IMR-90 (cell line): ENCODE measurements around the gene NTM. TPM values are rescaled to one million over a fixed set of nuclear protein-coding genes. Genes with fewer than 3 reads are reported as not detected.

ENCODE experiments used
- ATAC-seq: fragments of 200-7000 bp; cut with Tn5 transposase; 2 replicates; pipeline ENCODE4 v1.9.1; 2020; ENCODE audit warnings: low read depth, mild to moderate bottlenecking, moderate library complexity
- BruUV-seq: library from RNA; stranded (reverse); fragments of 400-500 nt; replicated peaks from 2 replicates; lab custom pipeline; 2021; lab: Mats Ljungman, UMichigan
- CTCF ChIA-PET: fragments of 300-600 bp; formaldehyde crosslinking; extraction: SDS; loops from one replicate; lab custom pipeline; 2021; ENCODE audit warnings: antibody characterized with exemption; lab: Yijun Ruan, JAX
- POLR2A ChIA-PET: fragments of 300-600 bp; sonication (Branson Sonifier 250); formaldehyde crosslinking; loops from one replicate; lab custom pipeline; 2022; ENCODE audit warnings: antibody characterized with exemption; ENCODE audit not compliant: unreplicated experiment; lab: Charles Lee
- DNase-seq: peaks from one replicate; pipeline ENCODE4 v3.0.0; 2013
- H2AFZ ChIP-seq: replicated peaks from 2 replicates; pipeline ENCODE3; 2013; ENCODE audit warnings: low read length, mild to moderate bottlenecking; ENCODE audit not compliant: poor library complexity
- H2AK5ac ChIP-seq: 2 replicates; pipeline ENCODE4 v1.6.1; 2013; ENCODE audit warnings: low read depth, low read length, inconsistent platforms
- H2AK9ac ChIP-seq: replicated peaks from 2 replicates; pipeline ENCODE3; 2013; ENCODE audit warnings: mild to moderate bottlenecking, low read depth, low read length, moderate library complexity; ENCODE audit not compliant: poor library complexity
- H2BK120ac ChIP-seq: 2 replicates; pipeline ENCODE4 v1.6.1; 2013; ENCODE audit warnings: low read depth, low read length, inconsistent platforms
- H2BK15ac ChIP-seq: 3 replicates; pipeline ENCODE4 v1.6.1; 2013; ENCODE audit warnings: low read depth, low read length, inconsistent platforms
- H2BK20ac ChIP-seq: 2 replicates; pipeline ENCODE4 v1.6.1; 2013; ENCODE audit warnings: low read depth, mild to moderate bottlenecking, inconsistent platforms, low read length, moderate library complexity
- H2BK5ac ChIP-seq: 2 replicates; pipeline ENCODE4 v1.6.1; 2013; ENCODE audit warnings: mild to moderate bottlenecking, low read depth, low read length, inconsistent platforms; ENCODE audit not compliant: poor library complexity, severe bottlenecking
- H3K14ac ChIP-seq: replicated peaks from 2 replicates; pipeline ENCODE4 v1.6.1; 2013; ENCODE audit warnings: low read depth, low read length, inconsistent platforms
- H3K18ac ChIP-seq: 2 replicates; pipeline ENCODE4 v1.6.1; 2013; ENCODE audit warnings: low read depth, low read length, control low read depth
- H3K23ac ChIP-seq: 2 replicates; pipeline ENCODE4 v1.6.1; 2013; ENCODE audit warnings: low read depth, low read length, inconsistent platforms
- H3K27ac ChIP-seq: 2 replicates; pipeline ENCODE4 v1.5.1; 2013; ENCODE audit warnings: mild to moderate bottlenecking, control low read depth, low read length; ENCODE audit not compliant: insufficient read depth
- H3K27me3 ChIP-seq: 2 replicates; pipeline ENCODE4 v1.6.1; 2013; ENCODE audit warnings: low read length; ENCODE audit not compliant: control insufficient read depth, insufficient read depth
- H3K36me3 ChIP-seq: 2 replicates; pipeline ENCODE4 v1.6.1; 2013; ENCODE audit warnings: low read length, mixed read lengths; ENCODE audit not compliant: control insufficient read depth, insufficient read depth
- H3K4ac ChIP-seq: 2 replicates; pipeline ENCODE4 v1.6.1; 2013; ENCODE audit warnings: low read depth, low read length, inconsistent platforms
- H3K4me1 ChIP-seq: 2 replicates; pipeline ENCODE4 v1.6.1; 2013; ENCODE audit warnings: low read length, mixed read lengths; ENCODE audit not compliant: control insufficient read depth, insufficient read depth
- H3K4me2 ChIP-seq: 2 replicates; pipeline ENCODE4 v1.6.1; 2013; ENCODE audit warnings: low read depth, mild to moderate bottlenecking, control low read depth, low read length, moderate library complexity
- H3K4me3 ChIP-seq: 2 replicates; pipeline ENCODE4 v1.5.1; 2013; ENCODE audit warnings: low read depth, mild to moderate bottlenecking, control low read depth, low read length, moderate library complexity; ENCODE audit not compliant: insufficient read depth
- H3K56ac ChIP-seq: 2 replicates; pipeline ENCODE4 v1.6.1; 2013; ENCODE audit warnings: low read length, inconsistent platforms; ENCODE audit not compliant: insufficient read depth; ENCODE audit errors: extremely low read depth
- H3K79me1 ChIP-seq, 2 experiments: 2 replicates each; pipeline ENCODE4 v1.6.1; 2013; ENCODE audit warnings: low read length in 2 of 2, inconsistent platforms in 1 of 2, low read depth in 1 of 2
- H3K9ac ChIP-seq: 2 replicates; pipeline ENCODE4 v1.6.1; 2013; ENCODE audit warnings: low read depth, low read length, control low read depth
- H3K9me1 ChIP-seq: 2 replicates; pipeline ENCODE4 v1.6.1; 2013; ENCODE audit warnings: low read length, inconsistent platforms; ENCODE audit not compliant: insufficient read depth
- H3K9me3 ChIP-seq: 2 replicates; pipeline ENCODE4 v1.6.1; 2013; ENCODE audit warnings: low read length; ENCODE audit not compliant: control insufficient read depth, insufficient read depth
- H4K20me1 ChIP-seq: 2 replicates; pipeline ENCODE4 v1.6.1; 2013; ENCODE audit warnings: low read length, inconsistent platforms; ENCODE audit not compliant: insufficient read depth
- H4K5ac ChIP-seq: 2 replicates; pipeline ENCODE4 v1.6.1; 2013; ENCODE audit warnings: mild to moderate bottlenecking, low read depth, low read length, control low read depth
- H4K8ac ChIP-seq, 2 experiments: 2 replicates each; pipeline ENCODE4 v1.6.1; 2013; ENCODE audit warnings: low read depth in 2 of 2, low read length in 2 of 2, control low read depth in 1 of 2, inconsistent platforms in 1 of 2
- H4K91ac ChIP-seq: 2 replicates; pipeline ENCODE4 v1.6.1; 2013; ENCODE audit warnings: low read depth, low read length, inconsistent platforms; ENCODE audit not compliant: insufficient read depth
- CEBPB ChIP-seq: IDR thresholded peaks from 2 replicates; pipeline ENCODE4 v1.6.1; 2012; ENCODE audit warnings: low read depth, low read length, improper control_type of control experiment
- FOS ChIP-seq: fragments of 150-350 bp; IDR thresholded peaks from 2 replicates; pipeline ENCODE4 v1.6.1; 2016; ENCODE audit warnings: low read depth, low read length
- RAD21 ChIP-seq: IDR thresholded peaks from 2 replicates; pipeline ENCODE4 v1.6.1; 2012; ENCODE audit warnings: low read length, improper control_type of control experiment
- WGBS, 2 experiments: methylation state at CpG; one replicate each; pipeline versions ENCODE4 v1.1.5 to v1.1.7; 2013; ENCODE audit warnings: missing lambda C conversion rate in 2 of 2; ENCODE audit not compliant: insufficient read length in 1 of 2; ENCODE audit errors: extremely low coverage in 2 of 2; 5-methylcytosine and 5-hydroxymethylcytosine counted together
- dilution Hi-C: fragments of 300-500 bp; cut with HindIII; formaldehyde crosslinking; loops from one replicate; pipeline ENCODE4 v1.14.3; 2018; ENCODE audit warnings: low sequenced_read_pairs; ENCODE audit not compliant: unreplicated experiment
- in situ Hi-C: fragments of 300-500 bp; cut with MboI; formaldehyde crosslinking; loops from 3 replicates; pipeline ENCODE4 v1.14.3; 2019; ENCODE audit warnings: low sequenced_read_pairs, inconsistent platforms, mixed read lengths
- intact Hi-C: fragments of 100-400 bp; cut with micrococcal nuclease; formaldehyde crosslinking; loops from 2 replicates; pipeline ENCODE4 v1.10.0; 2022
- polyA plus RNA-seq, 3 experiments: library from polyadenylated mRNA; depleted of rRNA; stranded (reverse); fragments of >200 nt; gene quantifications; 2 replicates each; pipeline ENCODE4 v1.2.3, GENCODE V29; 2012; ENCODE audit warnings: low replicate concordance in 1 of 3
- total RNA-seq: library from RNA; depleted of rRNA; stranded (reverse); fragments of >200 nt; gene quantifications from 2 replicates; pipeline ENCODE4 v1.2.3, GENCODE V29; 2012
- TF ChIP-seq, protein P1 (sequence below): conservative IDR thresholded peaks from 2 replicates; pipeline ENCODE4 v1.5.1; 2012; ENCODE audit warnings: mild to moderate bottlenecking, low read depth, low read length, improper control_type of control experiment

Gene NTM
- total and polyA plus RNA-seq, 2 of the 4 experiments (the other 2 are of a cell fraction), result 19.5 to 25.5 TPM

DNA sequence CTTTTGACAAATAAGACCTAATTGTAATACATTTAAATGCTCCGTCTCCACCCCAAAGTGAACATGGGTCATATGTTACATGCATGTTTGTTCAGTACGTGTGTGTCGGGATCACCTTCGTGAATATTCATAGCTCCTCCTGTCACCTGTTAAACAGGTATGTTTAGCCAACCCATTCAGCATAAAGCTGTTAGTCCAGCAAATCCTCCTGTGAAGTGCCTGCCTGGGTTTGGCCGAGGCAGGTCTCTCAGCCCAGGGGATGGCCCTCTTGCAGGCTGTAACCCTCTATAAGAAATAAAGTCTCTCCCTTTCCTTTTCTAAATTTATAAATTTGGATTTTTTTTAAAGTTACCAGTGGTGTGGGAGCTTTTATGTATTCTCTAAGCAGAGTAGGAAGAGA, 38.9 kb upstream of the NTM start:
- no peak overlapping the region for H4K5ac ChIP-seq
- no peak overlapping the region for H3K23ac ChIP-seq
- no peak overlapping the region for H3K56ac ChIP-seq
- H2AK9ac ChIP-seq, result no peak overlapping the region
- no peak for ATAC-seq
- H3K18ac ChIP-seq, result no peak overlapping the region
- H4K91ac ChIP-seq, result no peak overlapping the region
- no peak overlapping the region for H2AK5ac ChIP-seq
- H2AFZ ChIP-seq, result no peak overlapping the region
- H3K4me3 ChIP-seq, result no peak overlapping the region
- no peak overlapping the region for H3K14ac ChIP-seq
- TF ChIP-seq, protein P1, sequence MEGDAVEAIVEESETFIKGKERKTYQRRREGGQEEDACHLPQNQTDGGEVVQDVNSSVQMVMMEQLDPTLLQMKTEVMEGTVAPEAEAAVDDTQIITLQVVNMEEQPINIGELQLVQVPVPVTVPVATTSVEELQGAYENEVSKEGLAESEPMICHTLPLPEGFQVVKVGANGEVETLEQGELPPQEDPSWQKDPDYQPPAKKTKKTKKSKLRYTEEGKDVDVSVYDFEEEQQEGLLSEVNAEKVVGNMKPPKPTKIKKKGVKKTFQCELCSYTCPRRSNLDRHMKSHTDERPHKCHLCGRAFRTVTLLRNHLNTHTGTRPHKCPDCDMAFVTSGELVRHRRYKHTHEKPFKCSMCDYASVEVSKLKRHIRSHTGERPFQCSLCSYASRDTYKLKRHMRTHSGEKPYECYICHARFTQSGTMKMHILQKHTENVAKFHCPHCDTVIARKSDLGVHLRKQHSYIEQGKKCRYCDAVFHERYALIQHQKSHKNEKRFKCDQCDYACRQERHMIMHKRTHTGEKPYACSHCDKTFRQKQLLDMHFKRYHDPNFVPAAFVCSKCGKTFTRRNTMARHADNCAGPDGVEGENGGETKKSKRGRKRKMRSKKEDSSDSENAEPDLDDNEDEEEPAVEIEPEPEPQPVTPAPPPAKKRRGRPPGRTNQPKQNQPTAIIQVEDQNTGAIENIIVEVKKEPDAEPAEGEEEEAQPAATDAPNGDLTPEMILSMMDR, result no peak
- TF ChIP-seq RAD21 (no peak), FOS (no peak), CEBPB (no peak)
- H3K27me3 ChIP-seq, result no peaks in the 10 kb centered on the region
- DNase-seq, result no peak
- ChIA-PET POLR2A (no interaction called here), CTCF (interaction anchor here (1.0 kb wide), 1 partner anchor 11 kb away, joined by 3 read pairs; no protein-coding TSS in a partner anchor)
- no peak overlapping the region for H4K8ac ChIP-seq
- H3K36me3 ChIP-seq, result no peaks in the 10 kb centered on the region
- H3K4me1 ChIP-seq, result no peaks in the 10 kb centered on the region
- H3K79me1 ChIP-seq, result no peaks in the 10 kb centered on the region
- H3K4me2 ChIP-seq, result no peak overlapping the region
- no CpG with 5 or more reads among the region's 5 CpGs for WGBS, 2 experiments
- H3K9me1 ChIP-seq, result no peaks in the 10 kb centered on the region
- H2BK15ac ChIP-seq, result no peak overlapping the region
- intact Hi-C loops, result no loop called here
- no peak overlapping the region for H3K27ac ChIP-seq
- H2BK20ac ChIP-seq, result no peak overlapping the region
- H3K4ac ChIP-seq, result no peak overlapping the region
- H3K9me3 ChIP-seq, result no peaks in the 10 kb centered on the region
- in situ Hi-C loops, result no loop called here
- no peak overlapping the region for H2BK120ac ChIP-seq
- dilution Hi-C loops, result no loop called here
- H3K9ac ChIP-seq, result no peak overlapping the region
- H2BK5ac ChIP-seq, result no peak overlapping the region
- H4K20me1 ChIP-seq, result no peaks in the 10 kb centered on the region
- no TSS peak for BruUV-seq
